Activated T-helper 2 cell treated with anti-CD3 and anti-CD28 coated beads, Interferon-gamma antibody, Interleukin-2, Interleukin-4, amounts not matched to agents 10 μg/mL and 5 μg/mL and 100 μg/mL, durations not matched to agents 14 hours and 24 hours and 36 hours (primary cell): ENCODE data around the gene SCYGR7. TPM values are rescaled to one million over a fixed set of nuclear protein-coding genes. Genes with fewer than 3 reads are reported as not detected.

Experiments used
- DNase-seq: peaks from one replicate; pipeline ENCODE4 v3.0.0; 2021; ENCODE audit warnings: low spot score
- H3K27ac Mint-ChIP-seq: one replicate; pipeline ENCODE4 v1.8.0; 2021; ENCODE audit warnings: mixed read lengths
- H3K27me3 Mint-ChIP-seq: one replicate; pipeline ENCODE4 v1.8.0; 2021; ENCODE audit warnings: low read depth, mixed read lengths
- H3K36me3 Mint-ChIP-seq: one replicate; pipeline ENCODE4 v1.8.0; 2021; ENCODE audit warnings: low read depth, mixed read lengths
- H3K4me1 Mint-ChIP-seq: one replicate; pipeline ENCODE4 v1.8.0; 2021; ENCODE audit warnings: low read depth, mixed read lengths
- H3K4me3 Mint-ChIP-seq: one replicate; pipeline ENCODE4 v1.8.0; 2021; ENCODE audit warnings: low read depth, mild to moderate bottlenecking, moderate library complexity, mixed read lengths
- H3K9me3 Mint-ChIP-seq: one replicate; pipeline ENCODE4 v1.8.0; 2021; ENCODE audit warnings: mixed read lengths
- intact Hi-C: fragments of 100-400 bp; cut with micrococcal nuclease; formaldehyde crosslinking; loops from one replicate; pipeline ENCODE4 v1.15.1; 2023
- total RNA-seq: library from RNA; stranded (reverse); gene quantifications from 2 replicates; pipeline ENCODE4 v1.2.3, GENCODE V29; 2022

Gene SCYGR7
- total RNA-seq, 1 donor from 2014 or later: not detected

- no peaks in the 10 kb centered on the region for H3K9me3 Mint-ChIP-seq
- no peak overlapping the region for H3K4me3 Mint-ChIP-seq
- no peaks in the 10 kb centered on the region for H3K36me3 Mint-ChIP-seq
- DNase-seq: peak; percentile 32
- no peaks in the 10 kb centered on the region for H3K4me1 Mint-ChIP-seq
- intact Hi-C loops: loop anchor here (1.0 to 10.0 kb wide), 4 partner anchors 108 to 634 kb away; partner anchors contain the start of gene AGFG1
- H3K27ac Mint-ChIP-seq: no peak overlapping the region
- H3K27me3 Mint-ChIP-seq: no peaks in the 10 kb centered on the region
Observed at GRCh38 chr2:227766373-227766883, 38.3 kb downstream of the SCYGR7 start.

DNA sequence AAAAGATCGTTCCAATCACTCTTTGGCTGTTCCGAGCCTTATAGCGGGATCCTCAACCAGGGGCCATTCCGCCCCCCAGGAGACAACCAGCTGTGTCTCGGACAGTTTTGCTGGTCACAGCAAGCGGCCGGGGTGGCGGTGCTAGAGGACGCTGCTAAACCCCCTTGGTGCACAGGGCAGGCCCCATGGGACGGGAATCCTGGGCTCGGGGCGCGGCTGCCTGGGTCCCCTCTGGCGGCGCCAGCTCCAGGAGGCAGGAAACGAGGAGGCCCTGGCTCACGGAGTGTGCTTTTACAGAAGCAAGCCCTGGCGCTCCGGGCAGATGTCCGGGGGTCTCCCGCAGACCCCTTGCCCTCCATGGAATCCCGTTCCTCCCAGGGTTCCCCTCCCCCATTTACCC is 39.7 kb downstream of the SCYGR7 start:
- no peak overlapping the region for H3K4me3 Mint-ChIP-seq
- intact Hi-C loops: loop anchor here (5.0 to 10.0 kb wide), 3 partner anchors 293 to 636 kb away; partner anchors contain the start of gene AGFG1
- H3K36me3 Mint-ChIP-seq: no peaks in the 10 kb centered on the region
- H3K4me1 Mint-ChIP-seq: no peaks in the 10 kb centered on the region
- no peaks in the 10 kb centered on the region for H3K27me3 Mint-ChIP-seq
- H3K27ac Mint-ChIP-seq: no peak overlapping the region
- H3K9me3 Mint-ChIP-seq: no peaks in the 10 kb centered on the region
- DNase-seq: no peak

DNA sequence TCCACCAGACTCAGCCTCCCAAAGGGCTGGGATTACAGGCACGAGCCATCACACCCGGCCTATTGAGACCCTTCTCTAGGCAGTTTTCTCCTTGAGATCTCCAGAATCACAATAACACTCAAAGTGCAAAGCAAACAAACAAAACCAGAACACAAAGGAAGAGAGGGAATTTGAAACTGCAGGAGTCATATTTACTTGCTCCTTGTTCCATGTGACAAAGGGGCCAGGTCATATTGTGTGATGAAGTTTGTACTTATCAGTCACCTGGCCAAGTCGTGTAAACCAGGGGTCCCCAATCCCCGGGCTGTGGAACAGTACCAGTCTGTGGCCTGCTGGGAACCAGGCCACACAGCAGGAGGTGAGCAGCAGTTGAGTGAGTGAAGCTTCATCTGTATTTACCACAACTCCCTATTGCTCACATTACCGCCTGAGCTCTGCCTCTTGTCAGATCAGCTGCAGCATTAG is 44.1 kb downstream of the SCYGR7 start:
- intact Hi-C loops: no loop called here
- Mint-ChIP-seq H3K36me3 (no peaks in the 10 kb centered on the region), H3K27ac (no peak overlapping the region), H3K4me3 (no peak overlapping the region), H3K9me3 (no peaks in the 10 kb centered on the region), H3K4me1 (peaks cover 10% of the 10 kb centered on the region), H3K27me3 (no peaks in the 10 kb centered on the region)
- DNase-seq: no peak

DNA sequence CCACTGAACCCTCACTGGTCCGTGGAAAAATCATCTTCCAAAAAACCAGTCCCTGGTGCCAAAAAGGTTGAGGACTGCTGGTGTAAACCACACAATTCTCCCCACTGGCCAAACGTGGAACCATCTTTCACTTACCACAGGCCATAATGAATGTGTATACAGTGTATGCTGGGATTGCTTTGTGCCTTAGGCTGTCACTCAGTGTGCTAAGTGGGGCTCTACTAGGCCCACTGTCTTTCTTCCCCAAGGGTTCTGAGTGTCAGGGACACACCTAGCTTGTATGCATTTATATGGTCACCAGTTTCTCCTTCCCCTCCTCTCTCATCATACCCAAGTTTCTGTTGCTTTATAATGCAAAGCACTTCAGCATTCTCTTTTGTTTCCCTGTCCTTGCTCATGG is 44.8 kb downstream of the SCYGR7 start:
- no peak overlapping the region for H3K4me3 Mint-ChIP-seq
- no peaks in the 10 kb centered on the region for H3K27me3 Mint-ChIP-seq
- no peak for DNase-seq
- intact Hi-C loops: no loop called here
- H3K9me3 Mint-ChIP-seq: no peaks in the 10 kb centered on the region
- peaks cover 10% of the 10 kb centered on the region for H3K4me1 Mint-ChIP-seq
- H3K27ac Mint-ChIP-seq: no peak overlapping the region
- H3K36me3 Mint-ChIP-seq: no peaks in the 10 kb centered on the region

- Mint-ChIP-seq H3K36me3 (no peaks in the 10 kb centered on the region), H3K27ac (no peak overlapping the region), H3K4me3 (no peak overlapping the region), H3K4me1 (peaks cover 10% of the 10 kb centered on the region), H3K27me3 (no peaks in the 10 kb centered on the region), H3K9me3 (no peaks in the 10 kb centered on the region)
- no peak for DNase-seq
- intact Hi-C loops: loop anchor here (1.0 to 2.0 kb wide), 2 partner anchors 45 to 88 kb away; no protein-coding TSS in a partner anchor
Observed at GRCh38 chr2:227774011-227774624, 46.0 kb downstream of the SCYGR7 start.

- H3K4me1 Mint-ChIP-seq: peaks cover 10% of the 10 kb centered on the region
- no peak overlapping the region for H3K4me3 Mint-ChIP-seq
Observed at GRCh38 chr2:227774895-227775842, 47.0 kb downstream of the SCYGR7 start.

More at GRCh38 chr2:227774895-227775842, 47.0 kb downstream of the SCYGR7 start:
- peak overlapping the region; percentile 3 for H3K27ac Mint-ChIP-seq
- intact Hi-C loops: loop anchor here (1.0 to 2.0 kb wide), 2 partner anchors 44 to 87 kb away; no protein-coding TSS in a partner anchor
- DNase-seq: no peak
- H3K27me3 Mint-ChIP-seq: no peaks in the 10 kb centered on the region
- no peaks in the 10 kb centered on the region for H3K36me3 Mint-ChIP-seq
- no peaks in the 10 kb centered on the region for H3K9me3 Mint-ChIP-seq

Other genes with a start within 250 kb of the SCYGR7 start
- not detected in 2 replicates for gene SCYGR2, start 129.4 kb upstream of the SCYGR7 start, total RNA-seq
- not detected in 2 replicates for gene SCYGR3, start 113.5 kb upstream of the SCYGR7 start, total RNA-seq
- gene SCYGR4, start 110.8 kb upstream of the SCYGR7 start, total RNA-seq: not detected in 2 replicates
- gene SCYGR5, start 61.5 kb upstream of the SCYGR7 start, total RNA-seq: not detected in 2 replicates
- not detected in 2 replicates for gene SLC19A3, start 10.3 kb upstream of the SCYGR7 start, total RNA-seq
- gene SCYGR6, start 3.6 kb upstream of the SCYGR7 start, total RNA-seq: not detected in 2 replicates
- gene SCYGR8, start 17.6 kb downstream of the SCYGR7 start, total RNA-seq: not detected in 2 replicates
- gene CCL20, start 85.5 kb downstream of the SCYGR7 start, total RNA-seq: 1.4 and 2.0 TPM in 2 replicates
- gene DAW1, start 143.3 kb downstream of the SCYGR7 start, total RNA-seq: not detected in 2 replicates